D721Med (cell line): ENCODE measurements around the gene PLXND1.

ENCODE experiments used
- DNase-seq: peaks from one replicate; pipeline ENCODE4 v3.0.0; 2011; ENCODE audit warnings: low spot score; ENCODE audit not compliant: insufficient read length
- FAIRE-seq: peaks from 2 replicates; lab custom pipeline; 2011; peaks lifted over from hg19 to GRCh38; lab: Jason Lieb, UNC
- CTCF ChIP-seq: IDR thresholded peaks from 2 replicates; pipeline ENCODE4 v1.5.1; 2012; ENCODE audit warnings: mild to moderate bottlenecking, control low read depth; ENCODE audit not compliant: insufficient read depth; ENCODE audit errors: missing control alignments

PLXND1 gene

GRCh38 chr3:129632977-129633376 lies 26.5 kb upstream of the PLXND1 start:
- FAIRE-seq (no peak), DNase-seq (no peak)
- TF ChIP-seq CTCF = no peak

GRCh38 chr3:129632556-129632955 lies 26.1 kb upstream of the PLXND1 start:
- no peak for TF ChIP-seq CTCF
- FAIRE-seq (no peak), DNase-seq (no peak)

- DNase-seq = no peak
- TF ChIP-seq CTCF = no peak
- FAIRE-seq = no peak
Observed at GRCh38 chr3:129632056-129632455, 25.6 kb upstream of the PLXND1 start.

GRCh38 chr3:129629011-129629410 lies 22.5 kb upstream of the PLXND1 start:
- no peak for FAIRE-seq

GRCh38 chr3:129628169-129628522 lies 21.7 kb upstream of the PLXND1 start:
- DNase-seq (no peak), FAIRE-seq (no peak)
- no peak for TF ChIP-seq CTCF

More at GRCh38 chr3:129629011-129629410, 22.5 kb upstream of the PLXND1 start:
- DNase-seq = no peak
- TF ChIP-seq CTCF = no peak

GRCh38 chr3:129627350-129628168 lies 21.1 kb upstream of the PLXND1 start:
- peak; percentile 88 for TF ChIP-seq CTCF
- DNase-seq (peak; percentile 45), FAIRE-seq (no peak)

- peak; percentile 71 for DNase-seq
- no peak for TF ChIP-seq CTCF
- no peak for FAIRE-seq
Observed at GRCh38 chr3:129626744-129627349, 20.4 kb upstream of the PLXND1 start.
